HUDEP-2 (cell line): ENCODE measurements around the gene HTR6.

ENCODE experiments used
- DNase-seq, 76 experiments: peaks; one replicate each; lab custom pipeline; 2025; ENCODE audit not compliant: unreplicated experiment in 76 of 76; lab: John Stamatoyannopoulos, UW

The HTR6 gene

GRCh38 chr1:19684677-19685076 is 20.0 kb downstream of the HTR6 start:
- no peak for DNase-seq

GRCh38 chr1:19685994-19686393 is 21.3 kb downstream of the HTR6 start:
- no peak for DNase-seq

GRCh38 chr1:19687414-19687813 is 22.7 kb downstream of the HTR6 start:
- no peak for DNase-seq

- DNase-seq: no peak
These were observed 23.6 kb downstream of the HTR6 start for GRCh38 chr1:19688041-19688842.

DNA sequence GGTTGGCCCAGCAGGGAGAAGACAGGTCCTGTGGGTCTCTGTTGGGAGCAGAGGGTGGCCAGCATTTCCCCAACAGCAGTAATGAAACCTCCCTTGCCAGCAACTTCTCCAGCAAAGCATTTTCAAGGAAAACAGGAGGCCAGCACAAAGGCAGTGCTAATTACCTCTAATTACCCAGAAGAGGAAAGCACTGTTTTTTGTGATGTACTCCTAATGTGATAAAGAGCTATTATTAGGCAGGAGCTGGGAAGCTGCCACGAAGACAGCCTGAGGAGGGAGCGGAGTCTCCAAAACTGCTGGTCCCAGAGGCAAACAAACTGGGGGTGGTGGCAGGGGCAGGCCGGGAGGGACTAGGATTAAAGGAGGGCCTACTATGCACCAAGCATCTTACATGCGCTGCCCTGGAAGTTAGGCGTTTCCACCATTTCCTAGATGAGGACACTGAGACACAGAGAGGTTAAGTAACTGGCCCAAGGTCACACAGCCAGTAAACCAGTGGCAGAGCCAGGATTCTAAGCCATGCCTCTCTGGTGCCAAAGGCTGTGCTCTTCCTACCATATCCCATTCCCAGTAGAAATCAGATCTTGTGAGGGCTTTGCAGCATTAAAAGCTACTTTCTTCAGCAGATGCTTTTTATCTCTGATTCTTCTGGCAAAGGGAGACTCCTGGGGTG is 24.5 kb downstream of the HTR6 start:
- DNase-seq: no peak

DNA sequence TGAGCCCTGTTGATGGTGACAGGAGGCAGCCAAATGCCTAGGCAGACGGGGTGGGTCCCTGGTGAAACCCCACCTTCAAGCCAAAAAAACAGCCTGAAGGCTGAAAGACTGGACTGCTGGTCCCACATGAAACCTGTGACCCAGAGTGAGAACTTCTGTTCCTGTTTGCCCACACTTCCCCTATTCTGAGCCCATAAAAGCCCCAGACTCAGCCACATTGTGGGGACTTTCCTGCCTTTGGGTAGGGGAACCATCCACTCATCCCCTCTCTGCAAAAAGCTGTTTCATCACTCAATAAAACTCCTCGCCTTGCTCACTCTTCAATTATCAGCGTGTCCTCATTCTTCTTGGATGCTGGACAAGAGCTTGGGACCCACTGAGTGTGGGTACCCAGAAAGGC is 25.2 kb downstream of the HTR6 start:
- DNase-seq: no peak

DNA sequence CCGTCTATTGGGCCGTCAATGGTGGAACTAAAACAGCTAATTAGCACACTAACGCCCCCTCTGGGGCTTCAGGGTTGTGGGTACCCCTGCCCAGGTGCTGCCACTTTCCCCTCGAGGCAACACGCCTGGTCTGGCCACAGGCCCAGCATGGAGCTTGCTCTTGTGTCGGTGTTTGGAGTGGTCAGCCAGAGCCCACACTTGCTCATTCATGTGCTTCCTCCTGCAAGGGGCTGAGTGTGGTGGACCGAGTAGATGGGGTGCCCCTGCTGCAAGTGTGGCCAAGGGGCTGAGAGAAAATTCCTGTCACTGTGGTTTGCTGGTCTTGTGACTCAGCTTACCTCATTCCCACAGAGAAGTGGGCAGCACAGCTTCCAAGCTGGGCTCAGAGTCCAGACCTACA is 25.7 kb downstream of the HTR6 start:
- no peak for DNase-seq

GRCh38 chr1:19694298-19694697 is 29.6 kb downstream of the HTR6 start:
- no peak for DNase-seq

DNA sequence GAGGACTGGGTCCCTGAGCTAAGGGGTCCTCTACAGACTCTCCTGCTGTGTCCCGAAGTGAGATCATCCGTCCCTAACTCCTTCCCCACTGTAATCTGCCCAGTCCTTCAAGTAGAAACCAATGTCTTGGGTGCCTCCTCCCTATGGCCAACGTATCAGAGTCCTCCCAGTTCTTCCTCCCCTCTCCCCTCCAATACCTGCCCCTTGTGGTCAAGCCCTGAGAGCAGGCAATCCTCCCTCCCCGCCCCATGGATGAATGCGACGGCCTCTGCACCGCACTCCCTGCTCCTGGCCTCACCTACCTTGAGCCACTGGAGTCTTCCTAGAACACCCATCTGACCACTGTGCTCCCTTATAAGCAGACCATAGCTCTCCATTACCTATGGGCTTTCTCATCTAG is 31.1 kb downstream of the HTR6 start:
- no peak for DNase-seq

GRCh38 chr1:19696820-19697219 is 32.1 kb downstream of the HTR6 start:
- no peak for DNase-seq

- no peak for DNase-seq
These were observed 33.5 kb downstream of the HTR6 start for GRCh38 chr1:19698181-19698580.

DNA sequence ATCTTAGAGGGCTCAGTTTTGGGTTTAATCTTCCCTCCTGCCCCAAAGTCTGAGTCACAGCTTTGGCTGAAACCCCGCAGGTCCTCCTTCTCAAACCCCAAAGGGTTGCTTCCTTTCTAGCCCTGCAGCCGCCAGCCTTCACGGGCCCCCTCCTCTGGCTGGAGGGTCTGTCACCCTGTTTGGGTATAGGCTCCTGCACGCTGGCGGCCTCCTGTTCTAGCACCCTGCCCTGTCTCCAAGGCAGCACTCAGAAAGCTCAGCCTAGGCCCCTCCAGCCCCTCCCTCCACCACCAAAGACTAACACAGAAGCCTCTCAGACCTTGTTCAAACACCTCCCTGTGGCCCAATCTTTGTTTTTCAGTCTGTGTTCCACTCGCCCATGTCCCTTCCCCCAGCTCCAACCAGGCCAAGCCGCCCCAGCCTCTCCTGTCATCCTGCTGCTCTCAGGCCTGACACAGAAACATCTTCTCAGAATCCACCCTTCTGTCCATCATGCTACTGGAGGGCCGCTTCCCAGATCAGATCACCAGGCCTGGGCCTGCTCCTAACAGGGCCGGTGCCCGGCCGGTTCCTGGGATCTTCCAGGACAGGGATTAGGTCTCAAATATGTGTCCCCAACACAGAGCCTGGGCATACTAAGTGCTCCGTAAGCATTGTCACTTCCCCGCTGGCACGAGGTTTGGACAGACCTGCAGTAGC is 35.6 kb downstream of the HTR6 start:
- no peak for DNase-seq

DNA sequence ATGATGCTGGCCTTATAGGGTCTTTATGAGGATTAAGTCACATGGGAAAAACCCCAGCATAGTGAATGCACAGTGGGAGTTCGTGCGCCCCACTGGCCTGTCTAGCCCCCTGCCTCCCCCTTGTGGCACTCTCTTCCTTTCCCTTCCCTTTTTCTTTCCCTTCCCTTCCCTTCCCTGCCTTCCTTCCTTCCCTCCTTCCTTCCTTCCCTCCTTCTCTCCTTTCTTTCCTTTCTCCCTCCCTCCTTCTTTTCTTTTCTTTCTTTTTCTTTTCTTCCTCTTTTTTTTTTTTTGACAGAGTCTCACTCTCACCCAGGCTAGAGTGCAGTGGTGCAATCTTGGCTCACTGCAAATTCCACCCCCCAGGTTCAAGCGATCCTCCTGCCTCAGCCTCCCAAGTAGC is 38.6 kb downstream of the HTR6 start:
- DNase-seq: no peak

DNA sequence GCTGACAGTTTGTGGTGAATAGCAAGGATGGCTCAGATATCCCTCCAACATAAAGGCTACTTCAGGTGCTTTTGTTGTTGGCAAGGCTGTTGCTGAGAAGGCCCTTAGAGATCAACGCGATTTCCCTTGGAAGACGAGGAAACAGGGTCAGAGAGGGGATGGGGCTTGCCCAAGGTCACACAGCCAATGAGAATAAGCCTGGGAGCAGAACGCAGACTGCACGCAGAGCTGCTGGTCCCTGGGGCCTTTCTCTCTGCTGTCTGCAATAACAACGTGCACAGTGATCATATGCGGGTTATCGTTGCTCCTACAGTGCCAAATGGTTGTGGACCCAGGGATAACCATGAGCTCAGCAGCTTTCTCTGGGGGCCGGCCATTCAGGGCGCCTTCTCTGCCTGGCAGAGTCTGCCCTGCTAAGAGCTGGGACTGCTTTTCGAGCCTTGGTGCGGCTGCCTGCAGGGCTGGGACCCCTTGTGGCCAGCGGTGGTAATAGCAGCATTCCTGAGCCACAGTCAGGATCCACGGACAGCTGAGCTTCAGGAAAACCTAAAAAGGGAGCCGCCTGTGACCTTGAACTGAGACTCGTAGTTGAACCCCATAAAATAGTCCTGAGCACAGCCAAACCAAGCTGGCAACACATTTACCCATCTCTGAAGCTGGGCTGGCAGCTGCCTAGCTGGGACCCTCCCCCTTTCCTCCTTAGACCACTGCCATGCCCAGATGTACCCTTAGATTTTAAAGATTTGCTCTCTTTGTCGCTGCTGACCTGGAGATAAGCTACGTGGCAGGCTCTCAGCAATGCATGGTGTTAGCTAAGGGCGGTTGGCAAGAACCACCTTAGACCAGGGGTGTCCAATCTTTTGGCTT is 39.8 kb downstream of the HTR6 start:
- peak in 51 of 76 experiments; percentile 1 to 59 (median 25) for DNase-seq

DNA sequence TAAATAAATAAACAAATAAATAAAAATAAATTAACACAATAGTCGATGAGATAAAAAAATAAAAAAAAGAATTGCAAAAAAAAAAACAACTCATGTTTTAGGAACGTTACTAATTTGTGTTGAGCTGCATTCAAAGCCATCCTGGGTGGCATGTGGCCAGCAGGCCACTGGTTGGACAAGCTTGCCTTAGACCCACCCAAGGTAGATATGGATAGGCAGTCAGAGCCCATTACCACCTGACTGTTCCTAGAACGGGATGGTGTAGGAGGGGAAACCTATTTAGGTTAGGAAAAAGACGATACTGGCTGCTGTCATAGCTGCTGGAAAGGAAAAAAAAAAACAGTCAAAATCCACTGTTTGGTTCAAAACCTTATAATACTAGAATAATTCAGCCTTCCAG is 40.8 kb downstream of the HTR6 start:
- no peak for DNase-seq

DNA sequence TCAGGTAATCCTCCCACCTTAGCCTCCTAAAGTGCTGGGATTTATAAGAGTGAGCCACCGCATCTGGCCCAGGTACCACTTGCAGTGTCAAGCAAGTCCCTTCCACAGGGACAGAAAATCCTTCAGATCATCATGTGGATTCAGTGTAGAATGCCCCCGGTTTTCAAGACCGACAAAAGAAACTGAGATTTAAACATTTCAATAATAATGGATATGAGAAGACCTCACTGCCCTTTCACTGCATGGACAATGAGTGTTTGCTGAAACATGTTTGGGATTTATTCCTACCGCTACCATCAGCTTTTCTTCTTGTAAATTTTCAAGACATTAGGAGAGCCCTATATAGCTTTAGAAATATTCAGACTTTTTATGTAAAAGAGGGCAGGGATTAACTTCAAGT is 41.5 kb downstream of the HTR6 start:
- DNase-seq: no peak

GRCh38 chr1:19708567-19709110 is 44.0 kb downstream of the HTR6 start:
- no peak for DNase-seq

DNA sequence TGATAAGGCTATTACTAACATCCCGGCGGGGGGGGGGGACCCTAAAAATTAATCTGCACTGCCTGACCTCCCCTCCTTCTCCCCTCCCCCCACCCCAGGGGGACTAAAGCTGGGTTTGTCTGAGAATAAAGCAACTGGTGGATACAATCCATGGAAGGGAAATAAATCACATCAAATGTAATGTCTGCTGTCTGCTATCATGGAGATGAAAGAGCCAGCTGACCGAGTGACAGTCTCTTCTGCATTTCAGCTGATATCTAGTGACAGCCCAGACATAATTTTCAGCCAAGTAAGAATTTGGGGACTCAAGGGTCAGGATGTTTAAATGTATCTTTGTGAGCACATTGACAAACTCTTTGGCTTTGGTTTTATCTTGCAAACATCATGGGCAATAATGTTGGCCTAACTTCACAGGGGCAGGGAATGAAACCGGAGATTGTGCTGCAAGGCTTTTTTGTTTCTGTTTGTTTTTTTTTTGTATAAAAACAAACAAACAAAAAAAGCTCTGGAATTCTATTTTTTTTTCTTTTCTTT is 44.7 kb downstream of the HTR6 start:
- no peak for DNase-seq

- DNase-seq: no peak
These were observed 46.3 kb downstream of the HTR6 start for GRCh38 chr1:19710825-19711611.

DNA sequence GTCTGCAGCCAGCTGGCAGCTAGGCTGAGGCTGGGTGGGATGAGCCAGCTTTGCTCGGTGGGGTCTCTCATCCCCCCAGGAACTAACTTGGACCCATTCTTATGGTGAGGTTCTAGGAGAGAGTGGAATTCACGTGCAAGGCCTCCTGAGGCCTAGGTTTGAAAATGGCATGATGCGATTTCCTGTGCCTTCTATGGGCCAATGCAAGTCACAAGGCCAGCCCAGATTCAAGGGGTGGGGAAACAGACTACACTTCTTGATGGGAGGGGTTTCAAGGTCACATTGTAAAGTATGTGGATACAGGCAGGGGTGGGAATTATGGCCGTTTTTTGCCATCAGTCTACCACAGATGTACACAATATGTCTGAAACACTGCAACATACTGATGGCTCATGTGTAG is 48.3 kb downstream of the HTR6 start:
- no peak for DNase-seq
